Thymus (tissue), 11 donors: ENCODE data around the gene NME5. TPM values are rescaled to one million over a fixed set of nuclear protein-coding genes. Genes with fewer than 3 reads are reported as not detected.

ENCODE experiments used
- DNase-seq, 9 donors: peaks; one replicate each; pipeline ENCODE4 v3.0.0-alpha.2; 2013; ENCODE audit warnings: low spot score in 9 of 9, low read depth in 6 of 9, missing footprints in 1 of 9
- H3K27ac ChIP-seq, 2 donors: one replicate each; pipeline ENCODE4 v1.5.1; 2013; ENCODE audit warnings: control low read depth in 1 of 2, low read depth in 1 of 2, low read length in 1 of 2, mild to moderate bottlenecking in 1 of 2, moderate library complexity in 1 of 2
- H3K27me3 ChIP-seq, 2 donors: one replicate each; pipeline ENCODE4 v1.5.1; 2013; ENCODE audit warnings: low read length in 1 of 2; ENCODE audit not compliant: control insufficient read depth in 2 of 2, insufficient read depth in 1 of 2
- H3K36me3 ChIP-seq, 2 donors: one replicate each; pipeline ENCODE4 v1.5.1; 2013; ENCODE audit warnings: low read length in 1 of 2, mild to moderate bottlenecking in 1 of 2, moderate library complexity in 1 of 2; ENCODE audit not compliant: control insufficient read depth in 2 of 2, insufficient read depth in 2 of 2
- H3K4me1 ChIP-seq, 2 donors: one replicate each; pipeline ENCODE4 v1.5.1; 2013; ENCODE audit warnings: low read length in 2 of 2; ENCODE audit not compliant: control insufficient read depth in 2 of 2, insufficient read depth in 2 of 2
- H3K4me3 ChIP-seq, 2 donors: one replicate each; pipeline ENCODE4 v1.5.1; 2013; ENCODE audit warnings: low read length in 2 of 2, control low read depth in 1 of 2, mild to moderate bottlenecking in 1 of 2
- H3K9me3 ChIP-seq, 2 donors: one replicate each; pipeline ENCODE4 v1.5.1; 2013; ENCODE audit warnings: low read length in 1 of 2, mild to moderate bottlenecking in 1 of 2; ENCODE audit not compliant: control insufficient read depth in 2 of 2, insufficient read depth in 1 of 2
- WGBS: extraction: QIAGEN DNeasy Blood & Tissue Kit; methylation state at CpG from one replicate; pipeline ENCODE4 v1.1.7; 2013; 5-methylcytosine and 5-hydroxymethylcytosine counted together
- polyA plus RNA-seq: library from polyadenylated mRNA; stranded (reverse); fragments of 200-250 nt; gene quantifications from one replicate; pipeline ENCODE4 v1.2.3, GENCODE V29; 2013
- total RNA-seq: library from RNA; stranded (reverse); fragments of 120-200 nt; gene quantifications from one replicate; pipeline ENCODE4 v1.2.4, GENCODE V29; 2013
- donor health status: healthy.

The NME5 gene
- total and polyA plus RNA-seq, 2 donors: 1.2 to 4.3 TPM

- Histone ChIP-seq H3K9me3 (no peaks in the 10 kb centered on the region), H3K36me3 (no peaks in the 10 kb centered on the region), H3K4me3 (no peak overlapping the region), H3K4me1 (no peaks in the 10 kb centered on the region), H3K27ac (no peak overlapping the region), H3K27me3 (no peaks in the 10 kb centered on the region)
- 23% methylated on average over 6 of the region's 6 CpGs for WGBS
- peak in 6 of 9 donors; percentile 21 to 72 (median 44) for DNase-seq
Observed at GRCh38 chr5:138068742-138069600, 70.3 kb downstream of the NME5 start.

GRCh38 chr5:138067945-138068344 is 71.3 kb downstream of the NME5 start:
- Histone ChIP-seq H3K27me3 (no peaks in the 10 kb centered on the region), H3K9me3 (no peaks in the 10 kb centered on the region), H3K4me3 (no peak overlapping the region), H3K4me1 (no peaks in the 10 kb centered on the region), H3K36me3 (no peaks in the 10 kb centered on the region), H3K27ac (no peak overlapping the region)
- DNase-seq: no peak
- whole genome bisulfite sequencing: 95% methylated on average over 8 of the region's 8 CpGs

Other genes with a start within 250 kb of the NME5 start
- gene PKD2L2, start 250.0 kb downstream of the NME5 start, total RNA-seq: not detected
- gene PKD2L2, start 250.0 kb downstream of the NME5 start, polyA plus RNA-seq: 0.07 TPM
- gene FAM13B, start 106.3 kb downstream of the NME5 start, total RNA-seq: 17.4 TPM
- 16.9 TPM for gene FAM13B, start 106.3 kb downstream of the NME5 start, polyA plus RNA-seq
- 0.05 TPM for gene WNT8A, start 55.4 kb downstream of the NME5 start, total RNA-seq
- 0.09 TPM for gene WNT8A, start 55.4 kb downstream of the NME5 start, polyA plus RNA-seq
- gene BRD8, start 39.2 kb upstream of the NME5 start, total RNA-seq: 44.3 TPM
- gene BRD8, start 39.2 kb upstream of the NME5 start, polyA plus RNA-seq: 75.3 TPM
- gene KIF20A, start 39.7 kb upstream of the NME5 start, total RNA-seq: 40.0 TPM
- 3.7 TPM for gene KIF20A, start 39.7 kb upstream of the NME5 start, polyA plus RNA-seq
- 27.9 TPM for gene CDC23, start 73.9 kb upstream of the NME5 start, total RNA-seq
- 18.8 TPM for gene CDC23, start 73.9 kb upstream of the NME5 start, polyA plus RNA-seq
- gene GFRA3, start 135.2 kb upstream of the NME5 start, total RNA-seq: 0.14 TPM
- 2.1 TPM for gene GFRA3, start 135.2 kb upstream of the NME5 start, polyA plus RNA-seq
- gene CDC25C, start 192.4 kb upstream of the NME5 start, total RNA-seq: 12.9 TPM
- 1.9 TPM for gene CDC25C, start 192.4 kb upstream of the NME5 start, polyA plus RNA-seq
- gene FAM53C, start 198.8 kb upstream of the NME5 start, total RNA-seq: 16.7 TPM
- 16.7 TPM for gene FAM53C, start 198.8 kb upstream of the NME5 start, polyA plus RNA-seq
- gene KDM3B, start 213.3 kb upstream of the NME5 start, total RNA-seq: 43.2 TPM
- gene KDM3B, start 213.3 kb upstream of the NME5 start, polyA plus RNA-seq: 40.0 TPM